ENCODE data around the gene CORIN. TPM values are rescaled to one million over a fixed set of nuclear protein-coding genes. Genes with fewer than 3 reads are reported as not detected.

Gene CORIN
- total and polyA plus RNA-seq, 2 of the 13 experiments (the other 11 are each of a cell fraction or from before 2014, with no cell fraction given) = 0.84 to 1.2 TPM

GRCh38 chr4:47690611-47691010 is 147.3 kb downstream of the CORIN start:
- H3K4me1 ChIP-seq (ENCODE audit: insufficient read depth, low read length) = no peaks in the 10 kb centered on the region; the same call in 1 of the 2 replicates
- in situ Hi-C loops (cut with HindIII; ENCODE audit: extremely low pct_ligation_motif_present, low pct_unique_long_range_greater_than_20kb) (no loop called here), intact Hi-C loops (cut with micrococcal nuclease; ENCODE audit: unreplicated experiment) (no loop called here)
- H4K20me1 ChIP-seq (ENCODE audit: insufficient read depth, low read length) = no peaks in the 10 kb centered on the region
- no TSS peak for BruUV-seq (replicated peaks)
- no peaks in the 10 kb centered on the region; a peak in 1 of 5 replicates for H3K27me3 ChIP-seq (ENCODE audit: control insufficient read depth in 1 of 2, insufficient read depth in 2 of 2, low read length in 2 of 2)
- H3K4me2 ChIP-seq (ENCODE audit: low read depth, low read length) = no peak overlapping the region
- H3K36me3 ChIP-seq (replicated peaks in 1 of 2; ENCODE audit: control insufficient read depth in 1 of 2, insufficient read depth in 2 of 2, low read length in 2 of 2) = no peaks in the 10 kb centered on the region
- H2AFZ ChIP-seq (ENCODE audit: low read length) = no peak overlapping the region
- no peak overlapping the region for H3K9ac ChIP-seq (ENCODE audit: insufficient read depth, low read depth, low read length)
- H3K9me3 ChIP-seq (ENCODE audit: low read length) = no peaks in the 10 kb centered on the region
- no peak overlapping the region for H3K27ac ChIP-seq (ENCODE audit: extremely low read length, insufficient read depth, low read length)
- no peak overlapping the region for H3K4me3 ChIP-seq (replicated peaks in 1 of 3; ENCODE audit: insufficient read depth in 1 of 3, low read depth in 2 of 3, low read length in 3 of 3)
- no peak for FAIRE-seq
- DNase-seq (ENCODE audit: low spot score) = no peak
- CTCF ChIA-PET (ENCODE audit: low intra/inter-chr PET ratio, low total read pairs) = no interaction called here
- H3K79me2 ChIP-seq (ENCODE audit: insufficient read depth, low read length) = no peaks in the 10 kb centered on the region
- POLR2A ChIA-PET = no interaction called here
- TF ChIP-seq KDM5A (IDR thresholded peaks at IDR 0.05; ENCODE audit: borderline replicate concordance, low read length) (no peak), SATB2 (CRISPR knock-in tag; IDR thresholded peaks at IDR 0.05) (no peak), ZSCAN22 (CRISPR knock-in tag; IDR thresholded peaks at IDR 0.05) (no peak), KDM3A (CRISPR knock-in tag; IDR thresholded peaks at IDR 0.05; ENCODE audit: low read depth) (no peak), KLF13 (CRISPR knock-in tag; IDR thresholded peaks at IDR 0.05) (no peak), ZNF253 (CRISPR knock-in tag; IDR thresholded peaks at IDR 0.05; ENCODE audit: borderline replicate concordance) (no peak), ZNF614 (CRISPR knock-in tag; IDR thresholded peaks at IDR 0.05; ENCODE audit: borderline replicate concordance) (no peak), RAD51 (IDR thresholded peaks at IDR 0.05; ENCODE audit: borderline replicate concordance) (no peak), SP140L (CRISPR knock-in tag; IDR thresholded peaks at IDR 0.05; ENCODE audit: borderline replicate concordance) (no peak), JARID2 (CRISPR knock-in tag; IDR thresholded peaks at IDR 0.05; ENCODE audit: insufficient replicate concordance) (no peak), AGO2 (optimal IDR thresholded peaks at IDR 0.05; ENCODE audit: low read depth, low read length) (no peak), MNT (IDR thresholded peaks at IDR 0.05) (no peak), ESRRA (CRISPR knock-in tag; IDR thresholded peaks at IDR 0.05; ENCODE audit: low read depth) (no peak), SNRNP70 (IDR thresholded peaks at IDR 0.05; ENCODE audit: low read depth, low read length) (no peak), RARA (CRISPR knock-in tag; IDR thresholded peaks at IDR 0.05) (no peak), ATRX (CRISPR knock-in tag; IDR thresholded peaks at IDR 0.05; ENCODE audit: borderline replicate concordance) (no peak)
- WGBS (ENCODE audit: low lambda C conversion rate) = 61% methylated on average over 3 of the region's 3 CpGs
- no peak for ATAC-seq

Data from HepG2 (cell line).